Mesenchymal stem cell (in vitro differentiated cells and primary cell): ENCODE data around the gene CSHL1.
"Not testable (repeated sequence)": the region's sequence is repeated elsewhere in the genome, so short reads cannot be mapped to it uniquely, and the experiment has no call there.

Experiments used
- DNase-seq: peaks from one replicate; pipeline ENCODE4 v3.0.0-alpha.2; 2013
- H2AFZ ChIP-seq: one replicate; pipeline ENCODE4 v1.6.1; 2013; ENCODE audit warnings: low read depth, mild to moderate bottlenecking, control low read depth, inconsistent platforms, low read length, moderate library complexity
- H2AK5ac ChIP-seq: 2 replicates; pipeline ENCODE4 v1.6.1; 2013; ENCODE audit warnings: low read length, moderate library complexity, mild to moderate bottlenecking, inconsistent platforms; ENCODE audit not compliant: severe bottlenecking
- H2BK120ac ChIP-seq: one replicate; pipeline ENCODE4 v1.6.1; 2013; ENCODE audit warnings: low read depth, mild to moderate bottlenecking, inconsistent platforms, low read length, moderate library complexity
- H2BK12ac ChIP-seq, 2 experiments: one replicate each; pipeline ENCODE4 v1.6.1; 2013; ENCODE audit warnings: inconsistent platforms in 2 of 2, low read length in 2 of 2, mild to moderate bottlenecking in 2 of 2, moderate library complexity in 2 of 2, control low read depth in 1 of 2
- H2BK15ac ChIP-seq: one replicate; pipeline ENCODE4 v1.6.1; 2013; ENCODE audit warnings: mild to moderate bottlenecking, low read depth, inconsistent platforms; ENCODE audit not compliant: poor library complexity, severe bottlenecking
- H2BK5ac ChIP-seq: 2 replicates; pipeline ENCODE4 v1.6.1; 2013; ENCODE audit warnings: low read depth, mild to moderate bottlenecking, low read length, control low read depth, inconsistent platforms; ENCODE audit not compliant: poor library complexity, severe bottlenecking
- H3K14ac ChIP-seq, 2 experiments: one replicate each; pipeline ENCODE4 v1.6.1; 2013; ENCODE audit warnings: inconsistent platforms in 2 of 2, low read length in 2 of 2, control low read depth in 1 of 2, mild to moderate bottlenecking in 1 of 2, moderate library complexity in 1 of 2
- H3K18ac ChIP-seq, 2 experiments: one replicate each; pipeline ENCODE4 v1.6.1; 2013; ENCODE audit warnings: inconsistent platforms in 2 of 2, low read length in 2 of 2, control low read depth in 1 of 2, low read depth in 1 of 2, mild to moderate bottlenecking in 1 of 2
- H3K23ac ChIP-seq, 2 experiments: one replicate each; pipeline ENCODE4 v1.6.1; 2013; ENCODE audit warnings: inconsistent platforms in 2 of 2, low read length in 2 of 2, mild to moderate bottlenecking in 2 of 2, moderate library complexity in 2 of 2, control low read depth in 1 of 2
- H3K27ac ChIP-seq: 2 replicates; pipeline ENCODE4 v1.5.1; 2013; ENCODE audit warnings: mild to moderate bottlenecking, moderate library complexity, low read length, control low read depth, inconsistent platforms; ENCODE audit not compliant: poor library complexity, severe bottlenecking
- H3K27me3 ChIP-seq, 2 experiments: 2 replicates each; pipeline versions ENCODE4 v1.6.1 to v1.7.0; 2013; ENCODE audit warnings: low read length in 2 of 2, mild to moderate bottlenecking in 2 of 2, moderate library complexity in 2 of 2, control low read depth in 1 of 2, inconsistent platforms in 1 of 2; ENCODE audit not compliant: control insufficient read depth in 1 of 2, insufficient read depth in 1 of 2
- H3K36me3 ChIP-seq, 2 experiments: 2 replicates each; pipeline versions ENCODE4 v1.6.1 to v1.7.0; 2013; ENCODE audit warnings: low read length in 2 of 2, control low read depth in 1 of 2, inconsistent platforms in 1 of 2, low read depth in 1 of 2, mild to moderate bottlenecking in 1 of 2; ENCODE audit not compliant: insufficient read depth in 2 of 2, control insufficient read depth in 1 of 2
- H3K4ac ChIP-seq, 2 experiments: one replicate each; pipeline ENCODE4 v1.6.1; 2013; ENCODE audit warnings: inconsistent platforms in 2 of 2, low read length in 2 of 2, mild to moderate bottlenecking in 2 of 2, moderate library complexity in 2 of 2, control low read depth in 1 of 2, low read depth in 1 of 2
- H3K4me1 ChIP-seq: 2 replicates; pipeline ENCODE4 v1.6.1; 2013; ENCODE audit warnings: low read depth, low read length, control low read depth; ENCODE audit not compliant: control insufficient read depth, insufficient read depth
- H3K4me2 ChIP-seq: 2 replicates; pipeline ENCODE4 v1.6.1; 2013; ENCODE audit warnings: low read length, mild to moderate bottlenecking, inconsistent platforms; ENCODE audit not compliant: poor library complexity, severe bottlenecking
- H3K4me3 ChIP-seq, 2 experiments: 2 replicates each; pipeline versions ENCODE4 v1.5.1 to v1.7.0; 2013; ENCODE audit warnings: low read length in 2 of 2, mild to moderate bottlenecking in 2 of 2, control low read depth in 1 of 2, low read depth in 1 of 2; ENCODE audit not compliant: insufficient read depth in 1 of 2
- H3K79me1 ChIP-seq: replicated peaks from 2 replicates; pipeline ENCODE4 v1.6.1; 2013; ENCODE audit warnings: mild to moderate bottlenecking, control low read depth, low read length, inconsistent platforms; ENCODE audit not compliant: poor library complexity, severe bottlenecking
- H3K9ac ChIP-seq: 2 replicates; pipeline ENCODE4 v1.7.0; 2013; ENCODE audit warnings: mild to moderate bottlenecking, low read length, moderate library complexity
- H3K9me3 ChIP-seq: 2 replicates; pipeline ENCODE4 v1.7.0; 2013; ENCODE audit warnings: mild to moderate bottlenecking, low read length; ENCODE audit not compliant: control insufficient read depth
- H4K8ac ChIP-seq: one replicate; pipeline ENCODE4 v1.6.1; 2013; ENCODE audit warnings: inconsistent platforms, mild to moderate bottlenecking, low read length, moderate library complexity
- H4K91ac ChIP-seq: one replicate; pipeline ENCODE4 v1.6.1; 2013; ENCODE audit warnings: mild to moderate bottlenecking, low read length, inconsistent platforms
- whole genome bisulfite sequencing: methylation state at CpG from one replicate; pipeline ENCODE4 v1.1.7; 2013; ENCODE audit warnings: mixed read lengths; 5-methylcytosine and 5-hydroxymethylcytosine counted together

Gene CSHL1

DNA sequence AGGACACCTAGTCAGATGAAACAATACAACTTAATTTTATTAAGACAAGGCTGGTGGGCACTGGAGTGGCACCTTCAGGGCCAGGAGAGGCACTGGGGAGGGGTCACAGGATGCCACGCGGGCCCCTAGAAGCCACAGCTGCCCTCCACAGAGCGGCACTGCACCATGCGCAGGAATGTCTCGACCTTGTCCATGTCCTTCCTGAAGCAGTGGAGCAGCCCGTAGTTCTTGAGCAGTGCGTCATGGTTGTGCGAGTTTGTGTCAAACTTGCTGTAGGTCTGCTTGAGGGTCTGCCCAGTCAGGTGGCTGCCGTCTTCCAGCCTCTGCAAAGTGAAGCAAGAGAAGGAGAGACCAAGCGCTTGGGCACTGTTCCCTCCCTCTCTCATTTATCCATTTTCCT, 1.5 kb downstream of the CSHL1 start:
- H3K14ac ChIP-seq, H4K91ac ChIP-seq, H3K4me3 ChIP-seq, H3K79me1 ChIP-seq, H2BK5ac ChIP-seq, H2BK120ac ChIP-seq, H2AK5ac ChIP-seq, H3K27ac ChIP-seq, H2AFZ ChIP-seq, H4K8ac ChIP-seq, H3K4me1 ChIP-seq, H3K9me3 ChIP-seq, H3K4me2 ChIP-seq, H3K4ac ChIP-seq, H3K9ac ChIP-seq, H2BK12ac ChIP-seq, DNase-seq, H3K18ac ChIP-seq, H3K36me3 ChIP-seq, H2BK15ac ChIP-seq, H3K23ac ChIP-seq: not testable (repeated sequence)
- peaks cover 26 to 55% of the 10 kb centered on the region in 2 experiments for H3K27me3 ChIP-seq
- 93% methylated on average over 7 of the region's 10 CpGs for WGBS

DNA sequence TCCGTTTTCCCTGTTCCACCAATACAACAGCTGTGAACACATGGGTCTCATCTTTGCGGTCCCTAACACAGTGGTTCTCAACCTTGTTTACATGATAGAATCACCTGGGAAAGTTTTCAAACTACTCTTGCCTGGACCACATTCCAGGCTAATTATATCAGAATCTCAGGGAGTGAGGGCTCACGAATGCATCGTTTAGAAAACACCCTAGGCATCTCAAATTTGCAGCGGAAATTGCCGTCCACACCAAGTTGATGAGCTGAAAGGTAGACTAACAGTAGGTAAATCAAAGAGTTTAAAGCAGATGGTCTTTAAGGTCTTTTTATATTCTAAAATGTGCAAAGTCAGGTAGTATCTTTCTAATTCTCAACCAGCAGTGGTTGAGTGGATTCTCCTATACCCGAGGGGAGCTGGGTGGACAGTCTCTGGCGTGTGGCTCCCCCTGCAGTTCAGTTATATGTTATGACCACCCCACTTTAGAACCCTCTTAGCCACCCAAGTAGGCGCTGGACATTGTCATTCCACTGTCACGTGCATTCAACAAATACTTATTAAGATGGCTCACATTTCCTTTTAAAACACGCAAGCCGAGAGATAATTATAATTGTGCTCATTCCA, 3.8 kb downstream of the CSHL1 start:
- H3K27me3 ChIP-seq, result peaks cover 29 to 41% of the 10 kb centered on the region in 2 experiments
- 57% methylated on average over 6 of the region's 12 CpGs for WGBS
- H2BK120ac ChIP-seq, H3K27ac ChIP-seq, H3K14ac ChIP-seq, H2AFZ ChIP-seq, H3K9me3 ChIP-seq, H3K9ac ChIP-seq, H3K4ac ChIP-seq, H4K91ac ChIP-seq, H3K4me1 ChIP-seq, H3K4me2 ChIP-seq, H2BK5ac ChIP-seq, H3K4me3 ChIP-seq, H3K23ac ChIP-seq, H2BK15ac ChIP-seq, H2AK5ac ChIP-seq, H2BK12ac ChIP-seq, H4K8ac ChIP-seq, H3K18ac ChIP-seq, H3K79me1 ChIP-seq, H3K36me3 ChIP-seq: not testable (repeated sequence)
- peak; percentile 18 for DNase-seq

DNA sequence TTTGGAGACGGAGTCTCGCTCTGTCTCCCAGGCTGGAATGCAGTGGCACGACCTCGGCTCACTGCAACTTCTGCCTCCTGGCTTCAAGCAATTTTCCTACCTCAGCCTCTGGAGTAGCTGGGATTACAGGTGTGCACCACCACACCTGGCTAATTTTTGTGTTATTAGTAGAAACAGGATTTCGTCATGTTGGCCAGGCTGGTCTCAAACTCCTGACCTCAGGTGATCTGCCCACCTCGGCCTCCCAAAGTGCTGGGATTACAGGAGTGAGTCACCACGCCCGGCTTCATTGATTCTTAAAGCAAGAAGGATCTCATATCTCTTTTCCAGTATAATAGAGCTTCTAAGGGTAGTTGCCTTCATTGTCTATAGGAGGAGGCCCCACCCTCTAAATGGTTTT, 6.3 kb downstream of the CSHL1 start:
- H3K27me3 ChIP-seq, result peaks cover 21 to 29% of the 10 kb centered on the region in 2 experiments
- H3K36me3 ChIP-seq, H2BK12ac ChIP-seq, H3K18ac ChIP-seq, H3K9ac ChIP-seq, H2AK5ac ChIP-seq, H2BK120ac ChIP-seq, DNase-seq, H4K8ac ChIP-seq, H3K27ac ChIP-seq, H3K9me3 ChIP-seq, H4K91ac ChIP-seq, H2AFZ ChIP-seq, H3K4me3 ChIP-seq, H3K4ac ChIP-seq, H3K79me1 ChIP-seq, H3K4me2 ChIP-seq, H2BK15ac ChIP-seq, H3K4me1 ChIP-seq, H2BK5ac ChIP-seq, H3K23ac ChIP-seq, H3K14ac ChIP-seq: not testable (repeated sequence)
- WGBS, result 78% methylated on average over 7 of the region's 8 CpGs

DNA sequence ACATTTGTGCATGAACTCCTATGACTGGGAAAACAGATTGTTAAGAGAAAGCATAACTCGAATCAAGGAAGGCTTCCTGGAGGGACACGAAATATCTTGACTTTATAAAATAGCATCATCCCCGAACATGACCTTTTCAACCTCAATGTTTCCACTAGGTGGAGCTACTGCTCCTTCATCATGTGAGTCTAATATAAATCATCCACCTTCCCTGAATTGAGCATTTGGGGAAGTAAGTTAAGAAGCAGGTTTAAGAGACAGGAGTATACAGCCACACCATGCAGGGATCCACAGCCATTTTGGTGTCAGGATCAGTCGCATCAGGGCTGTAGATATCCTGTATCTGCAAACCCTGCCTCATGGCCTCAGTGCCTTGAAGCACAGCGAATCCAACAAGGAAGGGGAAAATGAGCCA, 7.3 kb downstream of the CSHL1 start:
- not testable (repeated sequence) for H2AK5ac ChIP-seq, H3K4me1 ChIP-seq, H3K4me2 ChIP-seq, H4K91ac ChIP-seq, DNase-seq, H3K9ac ChIP-seq, H2BK12ac ChIP-seq, H3K18ac ChIP-seq, H2BK15ac ChIP-seq, H3K79me1 ChIP-seq, H3K14ac ChIP-seq, H3K4me3 ChIP-seq, H3K27ac ChIP-seq, H2AFZ ChIP-seq, H3K9me3 ChIP-seq, H2BK5ac ChIP-seq, H3K4ac ChIP-seq, H4K8ac ChIP-seq, H2BK120ac ChIP-seq, H3K23ac ChIP-seq, H3K36me3 ChIP-seq
- 88% methylated on average over 2 of the region's 5 CpGs for WGBS
- H3K27me3 ChIP-seq, result peaks cover 25 to 26% of the 10 kb centered on the region in 2 experiments
